Measurements from ENCODE around the gene ANTXR1.

ANTXR1 gene

GRCh38 chr2:69143748-69144360, 130.9 kb downstream of the ANTXR1 start:
- no peak overlapping the region for H3K4me2 ChIP-seq (ENCODE audit: low read length)
- H3K9ac ChIP-seq (ENCODE audit: low read length) = no peak overlapping the region
- H3K36me3 ChIP-seq (replicated peaks; ENCODE audit: low read depth, low read length) = no peaks in the 10 kb centered on the region
- H2AFZ ChIP-seq (ENCODE audit: low read depth, low read length) = no peak overlapping the region
- H3K4me1 ChIP-seq (ENCODE audit: low read length) = no peaks in the 10 kb centered on the region
- H3K79me2 ChIP-seq (ENCODE audit: low read length) = no peaks in the 10 kb centered on the region
- no peaks in the 10 kb centered on the region for H4K20me1 ChIP-seq (ENCODE audit: insufficient read depth, low read length)
- TF ChIP-seq EZH2phosphoT487 (IDR thresholded peaks at IDR 0.05; ENCODE audit: low read depth) = no peak
- TF ChIP-seq CTCF (IDR thresholded peaks at IDR 0.05; ENCODE audit: low read depth, low read length) = no peak
- H3K9me3 ChIP-seq (ENCODE audit: insufficient read depth, low read length) = no peaks in the 10 kb centered on the region
- H3K27ac ChIP-seq (ENCODE audit: low read length) = no peak overlapping the region
- H3K4me3 ChIP-seq (ENCODE audit: low read length) = no peak overlapping the region
- H3K27me3 ChIP-seq (ENCODE audit: low read depth, low read length) = peaks cover 43% of the 10 kb centered on the region

- no peak overlapping the region for H3K4me2 ChIP-seq (ENCODE audit: low read length)
Observed at GRCh38 chr2:69145204-69145603, 132.2 kb downstream of the ANTXR1 start.

GRCh38 chr2:69147841-69148533, 135.0 kb downstream of the ANTXR1 start:
- no peak overlapping the region for H3K27ac ChIP-seq (ENCODE audit: low read length)
- no peaks in the 10 kb centered on the region for H4K20me1 ChIP-seq (ENCODE audit: insufficient read depth, low read length)
- H3K27me3 ChIP-seq (ENCODE audit: low read depth, low read length) = peaks cover 29% of the 10 kb centered on the region
- H3K79me2 ChIP-seq (ENCODE audit: low read length) = no peaks in the 10 kb centered on the region
- TF ChIP-seq EZH2phosphoT487 (IDR thresholded peaks at IDR 0.05; ENCODE audit: low read depth) (no peak), CTCF (IDR thresholded peaks at IDR 0.05; ENCODE audit: low read depth, low read length) (no peak)
- no peak overlapping the region for H3K4me3 ChIP-seq (ENCODE audit: low read length)
- H2AFZ ChIP-seq (ENCODE audit: low read depth, low read length) = no peak overlapping the region
- H3K4me2 ChIP-seq (ENCODE audit: low read length) = no peak overlapping the region
- no peaks in the 10 kb centered on the region for H3K4me1 ChIP-seq (ENCODE audit: low read length)
- no peak overlapping the region for H3K9ac ChIP-seq (ENCODE audit: low read length)
- no peaks in the 10 kb centered on the region for H3K9me3 ChIP-seq (ENCODE audit: insufficient read depth, low read length)
- no peaks in the 10 kb centered on the region for H3K36me3 ChIP-seq (replicated peaks; ENCODE audit: low read depth, low read length)

More at GRCh38 chr2:69145204-69145603, 132.2 kb downstream of the ANTXR1 start:
- Histone ChIP-seq H3K79me2 (ENCODE audit: low read length) (no peaks in the 10 kb centered on the region), H3K9ac (ENCODE audit: low read length) (no peak overlapping the region), H3K4me1 (ENCODE audit: low read length) (no peaks in the 10 kb centered on the region), H3K27ac (ENCODE audit: low read length) (no peak overlapping the region), H3K27me3 (ENCODE audit: low read depth, low read length) (peaks cover 44% of the 10 kb centered on the region), H3K9me3 (ENCODE audit: insufficient read depth, low read length) (no peaks in the 10 kb centered on the region), H3K4me3 (ENCODE audit: low read length) (no peak overlapping the region), H4K20me1 (ENCODE audit: insufficient read depth, low read length) (no peaks in the 10 kb centered on the region), H3K36me3 (replicated peaks; ENCODE audit: low read depth, low read length) (no peaks in the 10 kb centered on the region), H2AFZ (ENCODE audit: low read depth, low read length) (no peak overlapping the region)
- no peak for TF ChIP-seq EZH2phosphoT487 (IDR thresholded peaks at IDR 0.05; ENCODE audit: low read depth)
- TF ChIP-seq CTCF (IDR thresholded peaks at IDR 0.05; ENCODE audit: low read depth, low read length) = no peak

- H3K9ac ChIP-seq (ENCODE audit: low read length) = no peak overlapping the region
- H3K4me1 ChIP-seq (ENCODE audit: low read length) = no peaks in the 10 kb centered on the region
- H3K4me3 ChIP-seq (ENCODE audit: low read length) = no peak overlapping the region
- no peak overlapping the region for H2AFZ ChIP-seq (ENCODE audit: low read depth, low read length)
- H3K4me2 ChIP-seq (ENCODE audit: low read length) = no peak overlapping the region
- TF ChIP-seq EZH2phosphoT487 (IDR thresholded peaks at IDR 0.05; ENCODE audit: low read depth) = no peak
- TF ChIP-seq CTCF (IDR thresholded peaks at IDR 0.05; ENCODE audit: low read depth, low read length) = no peak
- peaks cover 13% of the 10 kb centered on the region for H3K27me3 ChIP-seq (ENCODE audit: low read depth, low read length)
- H3K9me3 ChIP-seq (ENCODE audit: insufficient read depth, low read length) = no peaks in the 10 kb centered on the region
- no peaks in the 10 kb centered on the region for H3K36me3 ChIP-seq (replicated peaks; ENCODE audit: low read depth, low read length)
- H4K20me1 ChIP-seq (ENCODE audit: insufficient read depth, low read length) = no peaks in the 10 kb centered on the region
- H3K27ac ChIP-seq (ENCODE audit: low read length) = no peak overlapping the region
- no peaks in the 10 kb centered on the region for H3K79me2 ChIP-seq (ENCODE audit: low read length)
Observed at GRCh38 chr2:69149631-69150215, 136.7 kb downstream of the ANTXR1 start.
